Ectodermal cell (in vitro differentiated cells): ENCODE results near the gene GMFB.
"Not testable (repeated sequence)": the region's sequence is repeated elsewhere in the genome, so short reads cannot be mapped to it uniquely, and the experiment has no call there.

Experiments used
- H3K27ac ChIP-seq: 2 replicates; pipeline ENCODE4 v1.7.0; 2013; ENCODE audit warnings: mild to moderate bottlenecking, low read depth, low read length; ENCODE audit not compliant: insufficient read depth, poor library complexity, severe bottlenecking
- H3K27me3 ChIP-seq: 2 replicates; pipeline ENCODE4 v1.7.0; 2013; ENCODE audit warnings: mild to moderate bottlenecking, low read length; ENCODE audit not compliant: insufficient read depth, control insufficient read depth, poor library complexity, severe bottlenecking
- H3K36me3 ChIP-seq: one replicate; pipeline ENCODE4 v1.7.0; 2013; ENCODE audit warnings: low read length; ENCODE audit not compliant: control insufficient read depth, insufficient read depth
- H3K4me1 ChIP-seq: one replicate; pipeline ENCODE4 v1.7.0; 2013; ENCODE audit warnings: low read length; ENCODE audit not compliant: control insufficient read depth, insufficient read depth
- H3K4me3 ChIP-seq: 2 replicates; pipeline ENCODE4 v1.7.0; 2013; ENCODE audit warnings: low read depth, low read length, control low read depth; ENCODE audit not compliant: insufficient read depth
- H3K9me3 ChIP-seq: 2 replicates; pipeline ENCODE4 v1.7.0; 2013; ENCODE audit warnings: mild to moderate bottlenecking, low read length, moderate library complexity; ENCODE audit not compliant: control insufficient read depth
- WGBS, 2 experiments: methylation state at CpG; one replicate each; pipeline ENCODE4 v1.1.7; 2013; ENCODE audit warnings: missing lambda C conversion rate in 2 of 2; 5-methylcytosine and 5-hydroxymethylcytosine counted together

Gene GMFB

DNA sequence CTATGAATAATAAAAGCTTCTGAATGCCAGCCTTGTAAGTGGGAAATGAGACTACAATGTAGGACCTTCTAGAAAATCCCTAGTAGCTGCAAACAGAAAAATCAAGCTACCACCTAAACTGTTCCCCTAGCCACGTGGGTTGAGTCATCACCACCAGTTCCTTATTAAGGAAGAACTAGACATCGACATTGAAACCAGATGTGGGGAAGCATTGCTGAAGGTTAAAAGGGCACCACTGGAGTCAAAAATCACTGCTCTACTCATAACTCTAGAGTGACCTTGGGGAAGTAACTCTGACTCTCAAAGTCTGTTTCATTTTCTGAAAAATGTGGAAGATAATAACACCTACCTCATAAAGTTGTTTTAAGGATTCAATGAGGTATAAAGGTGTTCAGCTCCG lies 38.2 kb downstream of the GMFB start:
- 93 to 94% methylated on average over 3 of the region's 3 CpGs for WGBS, 2 experiments
- Histone ChIP-seq H3K27me3 (no peaks in the 10 kb centered on the region), H3K4me3 (no peak overlapping the region), H3K9me3 (no peaks in the 10 kb centered on the region), H3K36me3 (no peaks in the 10 kb centered on the region), H3K4me1 (no peaks in the 10 kb centered on the region), H3K27ac (no peak overlapping the region)

DNA sequence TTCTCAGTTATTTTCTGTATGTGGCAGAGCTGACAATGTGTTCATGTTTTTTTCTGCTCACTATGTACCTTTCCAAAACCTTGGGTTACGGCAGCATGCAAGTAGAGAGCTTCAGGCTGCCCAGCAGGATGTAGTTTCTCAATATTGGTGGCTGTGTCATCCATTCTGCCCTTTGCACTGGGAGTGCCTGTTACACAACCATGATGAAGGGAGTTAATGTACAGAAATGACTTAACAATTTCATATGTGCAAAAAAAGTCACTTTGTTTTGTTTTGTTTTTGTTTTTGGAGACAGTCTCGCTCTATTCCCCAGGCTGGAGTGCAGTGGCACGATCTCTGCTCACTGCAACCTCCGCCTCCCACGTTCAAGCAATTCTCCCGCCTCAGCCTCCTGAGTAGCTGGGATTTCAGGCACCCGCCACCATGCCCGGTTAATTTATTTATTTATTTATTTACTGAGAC lies 41.5 kb downstream of the GMFB start:
- Histone ChIP-seq H3K4me3 (no peak overlapping the region), H3K27me3 (no peaks in the 10 kb centered on the region), H3K9me3 (no peaks in the 10 kb centered on the region), H3K4me1 (no peaks in the 10 kb centered on the region), H3K36me3 (no peaks in the 10 kb centered on the region), H3K27ac (no peak overlapping the region)
- 90 to 93% methylated on average over 8 of the region's 8 CpGs for WGBS, 2 experiments

DNA sequence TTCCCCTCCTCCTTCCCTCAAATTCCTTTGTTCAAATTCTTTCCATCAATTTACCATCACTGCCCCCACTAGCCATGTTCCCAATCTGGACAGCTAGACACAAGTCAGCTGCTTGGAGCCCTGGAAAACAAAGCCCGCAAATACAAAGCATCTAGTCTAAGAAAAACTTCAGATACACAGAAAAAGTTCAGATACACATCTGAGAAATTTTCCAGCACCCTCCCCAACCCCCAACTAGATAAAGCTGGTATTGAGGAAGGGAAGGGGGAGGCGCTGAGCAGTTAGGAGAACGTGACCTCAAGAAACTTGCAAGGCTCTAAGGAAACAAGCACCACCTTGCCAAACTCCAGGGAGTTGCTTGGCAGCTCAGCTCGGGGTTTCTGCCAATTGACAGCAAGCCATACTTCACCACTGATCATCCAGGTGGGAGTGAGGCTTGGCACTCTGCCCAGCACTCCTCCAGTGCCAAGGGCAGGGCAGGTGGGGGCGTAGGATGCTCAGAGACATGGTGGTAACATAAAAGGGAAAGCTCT lies 42.6 kb downstream of the GMFB start:
- Histone ChIP-seq H3K4me1 (no peaks in the 10 kb centered on the region), H3K27ac (no peak overlapping the region), H3K36me3 (no peaks in the 10 kb centered on the region), H3K4me3 (no peak overlapping the region), H3K9me3 (no peaks in the 10 kb centered on the region), H3K27me3 (no peaks in the 10 kb centered on the region)
- 80 to 90% methylated on average over 4 to 5 of the region's 5 CpGs for WGBS, 2 experiments

DNA sequence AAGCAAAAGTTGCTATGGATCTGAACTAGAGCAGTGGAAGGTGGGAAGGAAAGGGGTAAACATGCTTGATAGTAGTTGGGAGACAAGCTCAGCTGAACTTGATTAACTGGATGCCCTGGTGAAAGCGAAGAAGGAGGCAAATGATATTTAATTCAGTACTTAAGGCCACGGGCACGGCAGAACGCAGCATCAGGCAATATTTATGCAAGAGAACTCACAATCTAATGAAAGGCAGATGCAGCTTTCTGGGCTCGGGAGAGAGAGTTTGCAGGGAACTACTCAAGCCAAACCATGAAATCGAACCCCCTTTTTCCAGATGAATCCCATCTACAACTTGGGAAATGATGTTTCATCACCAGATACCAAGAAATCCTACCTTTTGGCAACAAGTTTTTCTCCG lies 44.1 kb downstream of the GMFB start:
- H3K4me3 ChIP-seq, result no peak overlapping the region
- H3K36me3 ChIP-seq, result no peaks in the 10 kb centered on the region
- H3K9me3 ChIP-seq, result no peaks in the 10 kb centered on the region
- no peak overlapping the region for H3K27ac ChIP-seq
- H3K27me3 ChIP-seq, result no peaks in the 10 kb centered on the region
- no peaks in the 10 kb centered on the region for H3K4me1 ChIP-seq
- 94 to 96% methylated on average over 7 of the region's 7 CpGs for WGBS, 2 experiments

DNA sequence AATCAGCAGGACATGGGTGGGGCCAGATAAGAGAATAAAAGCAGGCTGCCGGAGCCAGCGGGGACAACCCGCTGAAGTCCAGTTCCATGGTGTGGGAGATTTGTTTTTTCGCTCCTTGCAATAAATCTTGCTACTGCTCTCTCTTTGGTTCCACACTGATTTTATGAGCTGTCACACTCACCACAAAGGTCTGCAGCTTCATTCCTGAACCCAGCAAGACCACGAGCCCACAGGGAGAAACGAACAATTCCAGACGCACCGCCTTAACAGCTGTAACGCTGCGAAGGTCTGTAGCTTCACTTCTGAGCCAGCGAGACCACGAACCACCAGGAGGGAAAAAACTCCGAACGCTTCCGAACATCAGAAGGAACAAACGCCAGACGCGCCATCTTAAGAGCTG lies 44.8 kb downstream of the GMFB start:
- Histone ChIP-seq H3K27ac (no peak overlapping the region), H3K4me1 (no peaks in the 10 kb centered on the region), H3K4me3 (no peak overlapping the region), H3K36me3 (no peaks in the 10 kb centered on the region), H3K9me3 (no peaks in the 10 kb centered on the region), H3K27me3 (no peaks in the 10 kb centered on the region)
- WGBS, 2 experiments, result 92 to 95% methylated on average over 18 of the region's 18 CpGs

DNA sequence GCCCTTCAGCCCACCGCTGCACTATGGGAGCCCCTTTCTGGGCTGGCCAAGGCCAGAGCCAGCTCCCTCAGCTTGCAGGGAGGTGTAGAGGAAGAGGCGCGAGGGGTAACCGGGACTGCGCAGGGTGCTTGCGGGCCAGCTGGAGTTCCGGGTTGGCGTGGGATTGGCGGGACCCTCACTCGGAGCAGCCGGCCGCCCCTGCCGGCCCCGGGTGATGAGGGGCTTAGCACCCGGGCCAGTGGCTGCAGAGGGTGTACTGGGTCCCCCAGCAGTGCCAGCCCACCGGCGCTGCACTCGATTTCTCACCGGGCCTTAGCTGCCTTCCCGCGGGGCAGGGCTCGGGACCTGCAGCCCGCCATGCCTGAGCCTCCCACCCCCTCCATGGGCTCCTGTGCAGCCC lies 45.8 kb downstream of the GMFB start:
- H3K9me3 ChIP-seq, H3K27me3 ChIP-seq, H3K27ac ChIP-seq, H3K4me3 ChIP-seq, H3K4me1 ChIP-seq, H3K36me3 ChIP-seq: not testable (repeated sequence)
- 94 to 98% methylated on average over 17 to 19 of the region's 23 CpGs for WGBS, 2 experiments

DNA sequence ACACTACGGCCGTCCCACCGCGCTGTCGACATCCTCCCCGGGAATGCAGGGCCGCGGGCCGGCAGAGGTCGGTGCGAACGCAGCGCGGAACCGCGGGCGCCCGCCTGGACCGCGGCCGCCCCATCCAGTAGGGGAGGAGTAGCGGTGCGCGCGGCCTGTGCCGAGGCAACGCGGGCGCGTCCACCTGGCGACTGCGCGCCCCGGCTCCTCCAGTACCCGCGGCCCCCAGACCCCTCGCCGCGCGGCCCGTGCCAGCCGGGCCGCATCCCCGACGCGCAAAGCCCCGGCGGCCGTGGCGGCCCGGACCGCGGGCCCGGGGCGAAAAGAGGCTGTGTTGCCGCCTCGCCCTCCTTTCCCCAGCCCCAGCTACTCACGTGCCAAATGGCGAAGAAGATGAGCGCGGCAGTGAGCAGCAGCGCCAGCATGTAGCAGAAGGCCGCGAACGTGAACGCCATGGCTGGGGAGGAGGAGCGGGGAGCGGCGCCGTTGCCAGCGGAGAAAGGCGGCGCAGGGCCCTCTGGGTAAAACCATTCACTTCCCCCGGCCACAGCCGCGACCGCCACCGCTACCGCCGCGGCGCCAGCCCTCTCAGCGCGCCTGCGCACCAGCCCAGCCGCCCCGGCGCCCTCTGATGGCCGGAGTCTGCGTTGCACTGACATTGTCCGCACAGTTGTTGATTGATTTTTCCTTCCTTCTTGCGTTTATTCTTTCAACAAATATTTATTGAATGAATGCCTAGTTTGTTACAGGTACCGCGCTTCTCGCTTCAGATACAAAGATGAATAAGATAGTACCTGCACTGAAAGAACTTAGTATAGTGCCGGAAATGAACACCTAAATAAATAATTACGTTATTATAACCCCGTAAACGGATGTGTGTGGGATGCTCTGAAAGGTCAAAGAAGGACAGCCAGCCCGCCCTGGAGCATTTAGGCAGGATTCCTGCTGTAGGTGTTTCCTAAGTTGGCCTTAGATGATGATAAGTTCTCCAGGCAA lies 47.6 kb downstream of the GMFB start, which contains the start of gene CNIH1:
Gene CNIH1, minus strand, starts transcription at position 502 of the 996 bp plus-strand sequence. Its CDS starts 47 bp downstream, at position 455.
- 3% methylated on average over 99 to 100 of the region's 100 CpGs for WGBS, 2 experiments
- peak within 1 kb of the TSS; percentile 99 for H3K27ac ChIP-seq

DNA sequence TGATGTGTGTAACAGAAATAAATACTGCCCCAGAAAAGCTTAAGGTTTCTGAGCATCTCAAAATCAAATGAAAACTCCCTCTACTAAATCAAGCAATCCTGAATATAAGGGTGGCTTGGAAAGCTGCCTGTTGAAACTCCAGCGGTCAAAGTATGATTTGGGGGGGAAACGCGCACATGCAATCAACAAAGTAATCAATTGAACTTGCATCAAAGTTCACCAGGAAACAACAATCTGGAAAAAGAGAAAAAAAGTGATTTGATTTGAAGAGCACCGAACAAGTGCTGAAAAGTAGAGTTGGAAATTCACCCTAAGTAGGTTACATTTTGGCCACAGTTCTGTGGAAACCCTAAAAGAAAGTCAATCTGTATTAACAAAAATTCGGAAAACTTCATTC lies 48.3 kb downstream of the GMFB start:
- no peaks in the 10 kb centered on the region for H3K9me3 ChIP-seq
- no peaks in the 10 kb centered on the region for H3K36me3 ChIP-seq
- H3K27me3 ChIP-seq, result no peaks in the 10 kb centered on the region
- peaks cover 16% of the 10 kb centered on the region for H3K4me1 ChIP-seq
- peak overlapping the region; percentile 77 for H3K4me3 ChIP-seq
- peak overlapping the region; percentile 99 for H3K27ac ChIP-seq
- WGBS, 2 experiments, result 0 to 2% methylated on average over 3 to 5 of the region's 5 CpGs

More for the DNA sequence above, 47.6 kb downstream of the GMFB start, which contains the start of gene CNIH1:
- Histone ChIP-seq H3K36me3 (no peaks in the 10 kb centered on the region), H3K9me3 (no peaks in the 10 kb centered on the region), H3K4me3 (peak within 1 kb of the TSS; percentile 77), H3K4me1 (peaks cover 16% of the 10 kb centered on the region), H3K27me3 (no peaks in the 10 kb centered on the region)

DNA sequence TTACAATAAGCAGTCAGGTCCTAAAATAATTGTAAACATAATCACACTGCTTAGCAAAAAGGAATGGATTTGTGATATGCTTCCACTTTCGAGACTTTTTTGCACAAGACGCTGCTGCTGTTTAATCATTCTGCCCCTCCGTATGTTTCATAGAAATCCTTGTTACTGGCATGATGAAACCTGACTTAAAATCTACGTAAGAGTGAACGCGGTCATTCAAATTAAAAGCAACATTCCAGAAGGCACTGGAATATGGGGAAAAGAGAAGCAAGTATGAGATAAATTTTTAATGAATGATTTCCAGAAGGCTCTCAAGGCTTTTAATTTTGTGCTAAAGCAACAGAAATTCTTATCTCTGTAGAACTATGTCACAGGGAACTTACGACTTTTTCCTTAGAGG lies 48.7 kb downstream of the GMFB start:
- Histone ChIP-seq H3K9me3 (no peaks in the 10 kb centered on the region), H3K27ac (no peak overlapping the region), H3K4me1 (peaks cover 16% of the 10 kb centered on the region), H3K27me3 (no peaks in the 10 kb centered on the region), H3K36me3 (no peaks in the 10 kb centered on the region), H3K4me3 (peak overlapping the region; percentile 77)
- 61 to 70% methylated on average over 7 of the region's 7 CpGs for WGBS, 2 experiments

DNA sequence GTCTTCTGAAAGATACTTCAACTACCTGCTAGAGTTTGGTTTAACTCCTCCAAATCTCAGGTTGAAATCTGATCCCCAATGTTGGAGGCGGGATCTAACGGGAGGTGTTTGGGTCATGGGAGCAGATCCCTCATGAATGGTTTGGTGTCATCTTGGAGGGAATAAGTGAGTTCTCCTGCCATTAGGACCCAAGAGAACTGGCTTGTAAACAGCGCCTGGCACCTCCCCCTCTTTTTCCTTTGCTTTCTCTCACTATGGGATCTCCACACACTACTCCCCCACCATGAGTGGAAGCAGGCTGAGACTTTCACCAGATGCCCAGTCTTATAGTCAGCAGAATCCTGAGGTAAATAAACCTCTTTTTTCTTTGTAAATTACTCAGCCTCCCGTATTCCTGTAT lies 50.1 kb downstream of the GMFB start:
- no peak overlapping the region for H3K27ac ChIP-seq
- 53 to 61% methylated on average over 3 of the region's 4 CpGs for WGBS, 2 experiments

More for the DNA sequence above, 50.1 kb downstream of the GMFB start:
- no peaks in the 10 kb centered on the region for H3K36me3 ChIP-seq
- H3K9me3 ChIP-seq, result no peaks in the 10 kb centered on the region
- H3K4me1 ChIP-seq, result peaks cover 16% of the 10 kb centered on the region
- no peak overlapping the region for H3K4me3 ChIP-seq
- H3K27me3 ChIP-seq, result no peaks in the 10 kb centered on the region
